RKO (cell line): ENCODE measurements around the gene BPI.
A peak's percentile ranks its signal among the peaks of the same experiment; 100 is the strongest.
"Not testable (repeated sequence)": the region's sequence is repeated elsewhere in the genome, so short reads cannot be mapped to it uniquely, and the experiment has no call there.

ENCODE experiments used
- DNase-seq: peaks from one replicate; pipeline ENCODE4 v3.0.0-alpha.2; 2016; ENCODE audit warnings: low spot score

Gene BPI

DNA sequence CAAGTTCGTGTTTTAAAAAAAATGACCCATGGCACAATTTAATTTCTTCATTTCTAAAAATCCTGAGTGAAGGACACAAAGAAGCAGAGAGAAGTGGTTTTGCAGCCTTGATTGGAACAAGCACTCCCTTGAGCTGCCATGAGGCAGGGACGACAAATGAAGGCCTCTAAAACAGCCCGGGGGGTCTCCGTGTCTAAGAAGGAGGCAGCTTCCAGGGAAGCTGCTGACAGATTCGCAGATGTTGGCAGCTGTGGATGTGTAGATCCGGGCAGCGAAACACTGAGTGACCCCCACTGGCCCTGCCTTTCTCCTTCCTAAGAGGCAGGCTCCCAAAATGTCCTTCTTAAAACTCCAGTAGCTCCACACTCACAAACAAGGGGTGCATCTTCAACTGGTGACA lies 32.8 kb downstream of the BPI start:
- no peak for DNase-seq

DNA sequence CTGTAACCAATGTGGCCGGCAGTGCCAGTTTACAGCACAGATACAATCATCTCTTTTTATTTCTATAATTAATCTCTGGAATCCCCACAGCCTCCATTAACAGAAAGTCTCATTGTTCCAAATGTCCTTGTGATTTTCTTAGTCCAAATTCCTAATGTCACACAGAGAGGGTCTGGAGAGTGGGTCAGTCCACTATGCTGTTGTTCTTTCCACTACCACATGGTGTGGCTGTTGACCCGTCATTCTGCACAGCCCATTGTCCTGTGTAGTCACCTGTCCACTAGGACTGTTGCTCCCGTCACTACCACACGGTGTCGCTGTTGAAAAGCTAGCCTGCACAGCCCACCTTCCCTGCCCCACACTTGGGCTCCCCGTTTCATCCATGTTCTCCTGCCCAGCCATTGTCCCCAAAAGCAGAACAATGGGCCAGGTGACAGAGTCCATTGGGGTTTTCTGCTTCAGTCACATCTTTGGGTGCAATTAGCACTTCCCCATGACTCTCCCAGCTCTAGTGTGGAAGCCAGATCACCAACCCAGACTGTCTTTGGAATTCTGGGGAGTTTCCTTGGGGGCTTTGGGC lies 33.7 kb downstream of the BPI start:
- DNase-seq: peak; percentile 55

DNA sequence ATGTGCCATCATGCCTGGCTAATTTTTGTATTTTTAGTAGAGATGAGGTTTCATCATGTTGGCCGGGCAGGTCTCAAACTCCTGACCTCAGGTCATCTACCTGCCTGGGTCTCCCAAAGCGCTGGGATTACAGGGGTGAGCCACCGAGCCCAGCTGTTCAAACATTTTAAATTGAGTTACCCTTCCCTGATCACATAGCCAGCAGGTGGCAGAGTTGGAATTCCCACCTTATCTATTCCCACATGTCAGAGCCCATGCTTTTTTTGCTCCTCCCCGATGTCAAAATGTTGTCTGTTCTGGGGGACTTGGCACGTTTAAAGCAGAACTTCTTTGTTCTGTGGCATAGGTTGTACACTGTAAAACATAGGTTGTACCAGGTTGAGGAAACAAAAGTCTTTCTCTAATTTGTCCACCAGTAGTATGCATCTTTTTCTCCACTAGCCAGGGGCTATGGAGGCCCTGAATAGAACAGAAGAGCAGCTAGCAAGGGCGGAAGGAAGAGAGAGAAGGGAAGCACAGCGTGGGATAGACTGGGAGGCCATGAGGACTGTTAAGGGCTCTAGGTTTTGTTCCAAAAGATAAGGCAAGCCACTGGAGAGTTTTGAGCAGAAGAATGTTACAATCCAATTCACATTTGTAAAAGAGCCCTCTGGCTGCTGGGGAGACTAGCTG lies 35.0 kb downstream of the BPI start:
- DNase-seq: peak; percentile 42

DNA sequence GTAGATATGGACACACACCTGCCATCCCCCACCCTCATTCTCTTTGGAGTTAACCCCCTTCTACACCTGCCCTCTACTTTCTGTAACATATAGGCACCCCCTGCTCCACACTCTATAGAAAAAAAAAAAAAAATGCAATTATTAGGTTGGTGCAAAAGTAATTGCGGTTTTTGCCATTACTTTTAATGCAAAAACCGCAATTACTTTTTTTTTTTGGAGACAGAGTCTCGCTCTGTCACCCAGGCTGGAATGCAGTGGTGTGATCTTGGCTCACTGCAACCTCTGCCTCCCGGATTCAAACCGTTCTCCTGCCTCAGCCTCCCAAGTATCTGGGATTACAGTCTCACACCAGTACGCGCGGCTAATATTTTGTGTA lies 35.6 kb downstream of the BPI start:
- DNase-seq: not testable (repeated sequence)

DNA sequence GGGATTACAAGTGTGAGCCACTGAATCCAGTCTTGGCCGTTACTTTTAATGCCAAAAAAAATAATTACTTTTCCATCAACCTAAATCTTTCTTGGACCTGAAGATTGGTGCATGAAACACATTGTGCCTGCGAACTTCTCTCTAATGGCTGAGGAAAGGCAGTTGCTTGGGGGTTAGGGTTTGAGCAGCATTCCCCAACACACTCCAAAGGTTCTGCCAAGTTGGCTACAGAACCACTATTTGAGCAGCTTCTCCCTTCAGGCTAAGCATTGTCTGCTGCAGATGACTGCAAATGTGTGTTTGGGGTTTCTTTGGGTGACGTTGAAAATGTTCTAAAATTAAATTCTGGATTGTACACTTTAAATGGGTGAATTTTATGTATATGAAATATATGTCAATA lies 36.0 kb downstream of the BPI start:
- DNase-seq: no peak

DNA sequence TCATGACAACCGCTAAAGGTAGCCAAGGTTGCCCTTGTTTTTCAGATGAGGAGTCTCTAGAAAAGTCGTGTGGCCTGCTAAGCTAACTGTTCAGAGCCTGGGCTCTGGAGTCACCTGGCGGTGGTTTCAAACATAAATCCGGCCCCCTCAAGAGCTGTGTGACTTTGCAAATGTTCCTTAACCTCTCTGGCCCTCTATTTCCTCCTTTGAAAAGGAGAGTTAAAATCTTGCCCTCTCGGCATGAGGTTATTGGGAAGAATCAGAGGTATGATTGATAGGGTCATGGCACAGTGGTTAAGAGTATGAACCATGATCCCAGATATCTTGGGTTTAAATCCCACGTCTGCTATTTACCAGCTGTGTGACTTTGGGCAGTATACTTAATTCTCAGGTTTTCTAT lies 36.7 kb downstream of the BPI start:
- DNase-seq: no peak

DNA sequence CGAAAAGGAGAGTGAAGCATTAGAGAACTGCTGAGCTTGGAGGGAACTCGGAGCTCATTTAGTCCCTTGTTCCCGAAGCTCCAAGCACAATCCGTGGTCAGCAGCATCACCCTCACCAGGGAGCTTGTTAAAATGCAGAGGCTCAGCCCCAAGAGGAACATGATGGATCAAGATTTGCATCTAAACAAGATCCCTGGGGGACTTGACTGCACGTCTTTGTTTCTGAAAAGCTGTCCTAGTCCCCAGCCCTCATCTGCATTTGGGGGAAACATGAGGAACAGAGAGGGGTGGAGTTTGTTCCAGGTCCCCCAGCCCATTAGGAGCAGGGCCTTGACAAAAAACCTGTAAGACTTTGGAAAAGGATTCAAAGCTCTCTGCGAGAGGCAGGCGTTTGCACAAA lies 38.3 kb downstream of the BPI start:
- no peak for DNase-seq

DNA sequence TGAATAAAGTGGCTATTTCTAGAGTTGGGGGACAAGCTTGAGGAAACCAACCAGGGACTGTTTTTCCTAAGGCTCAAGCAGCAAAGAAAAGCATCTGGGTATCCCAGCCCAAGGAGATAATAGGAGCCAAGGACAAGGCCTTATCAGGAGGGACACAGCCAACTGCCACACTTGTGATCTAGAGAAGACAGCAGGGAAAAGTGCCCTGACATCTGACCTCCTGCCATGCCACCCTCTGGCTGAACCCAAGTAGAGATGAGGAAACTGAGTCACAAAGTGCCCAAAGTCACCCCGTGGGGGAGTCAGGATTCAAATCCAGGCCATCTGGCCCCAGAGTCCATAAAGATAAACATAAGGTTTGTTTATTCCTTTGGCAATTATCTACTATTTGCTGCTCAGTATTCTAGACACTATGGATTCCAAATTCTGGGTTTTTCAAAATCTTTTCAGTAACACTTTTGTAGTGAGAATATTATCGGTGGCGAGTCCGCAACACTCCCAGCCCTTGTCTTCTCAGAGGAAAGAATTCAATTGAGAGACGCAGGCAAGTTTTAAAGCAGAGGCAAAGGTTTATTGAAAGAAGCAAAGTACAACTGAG lies 38.9 kb downstream of the BPI start:
- DNase-seq: no peak

DNA sequence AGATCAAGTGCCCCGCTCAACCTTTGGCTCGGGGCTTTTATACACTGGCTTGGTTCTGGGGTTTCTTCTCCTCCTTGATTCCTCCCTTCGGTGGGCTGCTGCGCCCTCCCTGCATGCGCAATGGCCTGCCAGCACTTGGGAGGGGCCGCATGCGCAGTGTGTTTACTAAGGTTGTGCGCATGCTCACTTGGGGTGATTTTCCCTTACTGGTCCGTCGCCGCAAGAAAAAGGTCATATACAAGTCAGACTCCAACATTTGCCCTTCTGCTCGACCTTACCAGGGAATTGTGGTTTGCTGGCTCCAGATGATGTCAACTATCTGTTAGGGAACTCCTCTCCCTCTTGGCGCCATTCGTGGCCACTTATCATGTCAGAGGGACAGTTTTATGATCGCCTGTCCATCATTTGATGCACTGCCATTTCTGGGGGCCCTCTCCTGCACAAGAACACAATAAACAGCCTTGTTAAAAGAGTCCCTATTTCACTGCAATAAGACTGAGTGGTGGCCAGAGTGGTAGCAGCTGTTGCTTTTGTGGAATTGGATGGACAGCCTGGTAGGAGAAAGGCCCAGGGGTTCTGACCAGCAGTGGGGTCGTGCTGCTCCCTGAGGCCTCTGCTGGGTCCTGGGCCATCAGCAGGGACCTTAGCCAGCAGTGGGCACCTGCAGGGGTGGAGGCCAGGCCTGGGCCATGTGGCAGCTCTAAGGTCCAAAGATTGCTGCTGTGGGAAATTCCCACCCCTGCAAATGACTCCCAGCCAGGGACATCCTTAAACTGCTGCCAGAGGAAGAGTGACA lies 39.6 kb downstream of the BPI start:
- no peak for DNase-seq

DNA sequence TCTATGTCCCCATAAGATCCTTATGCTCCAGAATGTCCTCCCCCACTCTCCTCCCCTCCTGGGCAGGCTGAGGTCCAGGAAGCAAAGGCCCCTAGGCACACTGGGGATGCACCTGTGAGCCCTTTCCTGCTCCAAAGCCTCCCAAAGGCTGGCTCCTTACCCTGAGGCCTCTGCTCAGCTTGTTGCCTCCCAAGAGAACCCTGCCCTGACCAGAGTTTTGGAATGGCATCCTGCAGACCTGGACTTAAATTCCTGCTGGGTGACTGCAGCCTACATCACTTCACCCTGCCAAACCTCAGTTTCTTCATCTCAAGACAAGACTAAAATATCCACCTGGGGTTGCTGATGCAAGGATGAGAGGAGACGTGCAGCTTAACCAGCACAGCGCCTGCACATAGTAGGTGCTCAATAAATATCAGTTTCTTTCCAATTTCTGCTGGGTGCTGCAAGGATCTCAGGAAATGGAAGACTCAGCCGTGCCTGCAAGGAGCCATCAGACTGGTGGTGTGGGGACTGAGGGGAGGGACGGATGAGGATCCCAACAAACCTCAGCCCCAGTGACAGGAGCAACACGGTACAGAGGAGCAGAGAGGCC lies 40.2 kb downstream of the BPI start:
- DNase-seq: no peak

DNA sequence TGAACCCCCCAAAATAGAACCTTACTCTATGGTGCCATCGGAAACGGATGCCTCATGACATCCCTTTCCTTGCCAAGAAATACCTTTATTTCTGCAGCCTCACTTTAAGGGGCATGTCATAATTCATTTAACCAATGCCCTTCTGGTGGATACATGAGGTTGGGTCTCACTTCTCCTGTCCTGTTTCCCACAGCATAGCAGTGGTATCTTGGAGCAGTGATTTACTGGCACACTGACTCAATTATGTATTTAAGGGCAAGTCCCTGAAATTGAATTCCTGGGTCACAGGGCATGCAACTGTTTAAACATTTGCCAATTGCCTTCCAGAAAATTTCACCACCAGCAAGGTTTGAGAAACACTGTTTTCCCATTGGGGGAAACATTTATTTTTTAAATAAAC lies 41.7 kb downstream of the BPI start:
- DNase-seq: no peak

DNA sequence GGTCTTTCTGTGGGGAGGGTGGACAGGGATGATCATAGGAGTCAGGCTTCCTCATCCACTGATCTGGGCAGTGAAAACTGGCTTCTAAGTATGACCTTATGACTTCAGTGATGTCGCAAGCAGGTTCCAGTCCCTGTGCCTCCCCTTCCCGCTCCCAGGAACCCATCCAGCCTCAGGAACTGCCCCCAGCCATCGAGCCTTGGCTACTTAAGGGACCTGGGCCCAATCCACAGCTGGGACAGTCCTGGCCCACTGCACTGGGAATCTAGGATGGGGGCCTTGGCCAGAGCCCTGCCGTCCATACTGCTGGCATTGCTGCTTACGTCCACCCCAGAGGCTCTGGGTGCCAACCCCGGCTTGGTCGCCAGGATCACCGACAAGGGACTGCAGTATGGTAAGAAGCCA lies 42.3 kb downstream of the BPI start, which contains the start of gene LBP:
TSS of gene LBP (plus strand) at position 236 of the 405 bp plus-strand sequence. CDS start at position 271, 35 bp downstream.
- no peak for DNase-seq

DNA sequence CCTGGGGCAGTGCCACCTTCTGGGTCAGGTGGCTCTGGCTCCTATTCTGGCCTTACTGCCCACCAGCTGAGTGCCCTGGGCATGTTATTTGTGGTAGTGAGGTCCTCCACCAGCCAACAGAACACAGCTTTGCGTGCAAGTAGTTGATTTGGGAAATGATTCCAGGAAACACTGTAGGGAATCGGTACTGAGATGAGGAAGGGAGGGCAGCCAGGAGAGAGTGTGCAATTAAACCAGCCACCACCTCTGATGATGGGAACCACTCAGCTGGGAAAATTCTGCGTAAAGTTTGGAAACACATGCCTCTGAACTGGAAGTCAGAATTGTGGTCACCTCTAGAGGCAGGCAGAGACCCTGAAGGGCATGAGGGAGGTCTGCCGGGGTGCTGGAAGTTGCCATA lies 42.8 kb downstream of the BPI start:
- DNase-seq: no peak

DNA sequence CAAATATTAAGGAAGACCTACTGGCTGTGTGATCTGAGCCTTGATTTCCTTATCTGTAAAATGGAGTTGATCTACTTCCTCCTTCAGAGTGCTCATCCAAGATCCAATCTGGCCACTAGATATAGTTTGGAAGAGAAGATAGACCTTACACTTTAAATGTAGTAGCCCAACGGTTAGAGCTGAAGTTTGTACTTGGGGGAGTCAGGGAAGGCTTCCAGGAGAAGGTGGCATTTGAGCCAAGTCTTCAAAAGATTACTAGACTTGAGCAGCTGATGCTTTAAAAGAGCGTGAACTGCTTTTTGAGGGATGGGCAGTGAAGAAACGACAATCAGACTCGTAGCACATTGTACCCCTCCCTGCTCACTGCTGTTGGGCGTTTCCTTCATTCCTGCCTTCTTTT lies 45.9 kb downstream of the BPI start:
- no peak for DNase-seq

DNA sequence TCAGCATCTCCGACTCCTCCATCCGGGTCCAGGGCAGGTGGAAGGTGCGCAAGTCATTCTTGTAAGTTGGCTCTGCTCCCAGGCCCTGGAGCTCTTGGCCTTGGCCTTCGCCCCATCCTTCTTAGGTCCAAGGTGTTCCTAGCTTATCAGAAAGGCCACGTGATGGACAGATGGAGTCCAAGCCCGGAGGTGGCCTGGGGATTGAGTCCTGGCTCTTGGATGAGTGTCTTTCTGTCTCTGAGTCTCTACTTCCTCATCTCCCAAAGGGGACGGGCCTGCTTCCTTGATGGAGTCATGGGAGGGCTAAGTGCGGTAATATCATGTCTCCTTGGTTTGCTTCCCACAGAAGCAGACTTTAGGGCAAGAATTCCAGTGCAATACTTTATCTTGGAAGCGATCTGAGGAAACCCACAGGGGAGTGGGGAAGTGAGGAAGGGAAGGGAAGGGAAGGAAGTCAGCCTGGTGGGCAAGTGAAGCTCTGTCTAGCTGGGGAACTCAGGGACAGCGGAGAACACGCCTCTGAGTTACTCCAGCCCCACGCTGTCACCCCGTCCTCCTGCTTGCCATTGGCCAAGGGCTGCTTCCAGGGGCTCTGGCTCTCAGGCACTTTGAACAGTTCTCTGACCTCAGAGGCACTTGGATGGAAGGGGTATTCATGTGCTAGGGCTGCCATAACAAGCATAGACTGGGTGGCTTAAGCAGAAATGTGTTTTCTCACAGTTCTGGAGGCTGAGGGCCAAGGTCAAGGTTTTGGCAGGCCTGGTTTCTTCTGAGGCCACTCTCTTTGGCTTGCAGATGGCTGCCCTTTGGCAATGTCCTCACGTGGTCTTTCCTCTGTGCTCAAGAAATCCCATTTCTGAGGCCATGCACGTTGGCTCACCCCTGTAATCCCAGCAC lies 47.2 kb downstream of the BPI start:
- DNase-seq: no peak

DNA sequence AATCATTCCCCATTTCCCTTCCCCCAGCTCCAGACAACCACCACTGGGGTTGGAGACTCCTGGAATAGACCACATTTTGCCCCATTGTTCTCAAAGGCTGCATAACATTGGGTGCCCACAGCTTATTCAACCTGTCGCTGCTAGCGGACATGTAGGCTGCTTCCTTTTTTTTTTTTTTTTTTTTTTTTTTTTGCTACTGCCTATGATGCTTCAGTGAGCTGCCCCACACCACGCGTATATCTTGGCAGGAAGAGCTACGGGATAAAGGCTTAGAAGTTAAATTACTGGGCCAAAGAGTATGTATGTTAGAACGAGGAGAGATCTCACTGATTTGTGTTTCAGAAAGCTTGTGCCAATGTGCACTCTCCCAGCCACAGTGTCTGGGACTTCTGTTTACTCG lies 49.4 kb downstream of the BPI start:
- DNase-seq: no peak

DNA sequence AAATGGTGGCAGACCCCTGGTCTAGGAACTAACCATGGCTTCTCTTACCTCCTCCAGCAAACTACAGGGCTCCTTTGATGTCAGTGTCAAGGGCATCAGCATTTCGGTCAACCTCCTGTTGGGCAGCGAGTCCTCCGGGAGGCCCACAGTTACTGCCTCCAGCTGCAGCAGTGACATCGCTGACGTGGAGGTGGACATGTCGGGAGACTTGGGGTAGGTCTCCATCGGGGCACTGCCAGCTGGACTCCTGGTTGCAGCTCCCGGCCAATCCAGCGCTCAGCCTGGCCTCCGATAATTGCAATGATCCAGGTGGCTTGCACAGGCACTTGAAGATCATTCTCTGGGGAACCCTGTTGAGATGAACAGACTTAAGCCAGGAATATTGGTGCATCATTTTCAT lies 50.3 kb downstream of the BPI start:
- no peak for DNase-seq

DNA sequence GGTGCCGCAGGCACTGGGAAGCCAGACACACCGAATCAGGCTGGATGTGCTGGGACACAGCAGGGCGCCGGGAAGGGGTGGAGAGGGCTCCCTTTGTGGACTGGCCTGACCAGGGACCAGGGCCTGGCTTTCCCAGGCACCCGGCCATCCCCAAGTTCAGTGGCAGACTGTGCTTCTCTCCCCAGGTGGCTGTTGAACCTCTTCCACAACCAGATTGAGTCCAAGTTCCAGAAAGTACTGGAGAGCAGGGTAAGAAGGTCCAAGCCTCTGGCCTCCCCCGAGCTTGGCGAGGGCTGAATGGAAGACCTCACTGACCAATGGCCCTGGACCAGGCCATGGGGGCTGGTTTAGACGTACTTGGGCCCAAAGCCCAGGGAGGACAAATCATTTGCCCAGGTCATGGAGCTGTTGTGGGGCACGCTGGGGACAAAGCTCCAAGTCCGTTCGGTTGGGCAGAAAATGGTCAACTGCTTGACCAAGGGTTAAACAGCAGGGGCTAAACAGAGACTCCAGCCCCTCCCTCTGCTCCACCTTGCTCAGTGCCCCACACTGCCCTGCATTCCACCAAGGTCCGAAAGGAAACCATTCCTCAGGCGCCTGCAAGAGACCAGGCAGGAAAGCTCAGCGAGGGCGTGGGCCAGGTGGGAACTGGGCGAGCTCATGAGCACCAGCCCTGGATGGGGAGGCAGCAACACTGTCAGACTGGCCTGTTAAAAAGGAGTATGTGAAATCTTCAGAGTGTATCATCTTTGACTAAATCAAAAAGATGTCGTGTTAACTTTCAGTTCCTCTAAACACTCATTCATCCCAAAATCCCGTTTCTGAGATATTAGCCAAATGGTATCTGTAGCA lies 51.4 kb downstream of the BPI start:
- DNase-seq: no peak

DNA sequence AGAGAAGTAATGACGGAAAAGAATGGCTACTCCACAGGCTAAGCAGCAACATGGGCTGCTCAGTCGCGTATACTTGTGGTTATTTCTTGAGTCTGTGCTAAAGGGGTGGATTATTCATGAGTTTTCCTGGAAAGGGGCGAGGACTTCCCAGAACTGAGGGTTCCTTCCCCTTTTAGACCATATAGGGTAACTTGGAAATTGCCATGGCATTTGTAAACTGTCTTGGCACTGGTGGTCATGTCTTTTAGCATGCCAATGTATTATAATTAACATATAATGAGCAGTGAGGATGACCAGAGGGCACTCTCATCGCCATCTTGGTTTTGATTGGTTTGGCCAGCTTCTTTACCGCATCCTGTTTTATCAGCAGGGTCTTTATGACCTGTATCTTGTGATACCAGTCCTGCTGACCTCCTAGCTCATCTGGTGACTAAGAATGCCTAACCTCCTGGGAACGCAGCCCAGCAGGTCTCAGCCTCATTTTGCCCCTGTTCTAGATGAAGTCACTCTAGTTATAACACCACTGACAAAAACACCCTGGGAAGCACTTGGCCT lies 53.8 kb downstream of the BPI start:
- peak; percentile 44 for DNase-seq

DNA sequence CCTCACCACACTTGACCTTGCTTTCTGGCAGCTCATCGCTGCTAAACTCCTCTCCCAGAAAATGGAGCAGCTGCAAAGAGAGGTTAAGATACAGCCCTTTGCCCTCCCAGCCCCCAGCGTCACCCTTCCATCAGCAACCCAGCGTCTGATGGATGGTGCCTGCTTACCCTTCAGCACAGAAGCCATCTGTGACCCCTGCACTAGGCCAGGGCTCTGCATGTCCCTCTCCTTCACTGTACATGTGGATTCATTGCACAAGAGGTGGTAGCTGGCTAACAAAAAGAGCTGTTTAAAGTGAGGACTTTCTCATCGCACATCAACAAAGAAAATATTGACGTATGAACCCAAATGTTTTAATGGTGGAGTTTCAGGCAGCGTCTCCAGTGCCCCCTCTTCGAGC lies 54.6 kb downstream of the BPI start:
- DNase-seq: no peak
